Activated gamma-delta T cell (primary cell): ENCODE data around the gene MAGI2.
"Not testable (repeated sequence)": the region's sequence is repeated elsewhere in the genome, so short reads cannot be mapped to it uniquely, and the experiment has no call there.

Source experiments
- DNase-seq: peaks from one replicate; lab custom pipeline; 2025; lab: John Stamatoyannopoulos, UW

MAGI2 gene

GRCh38 chr7:78638364-78638763, 815.1 kb downstream of the MAGI2 start:
- no peak for DNase-seq

GRCh38 chr7:78636727-78637126, 816.7 kb downstream of the MAGI2 start:
- DNase-seq: no peak

DNA sequence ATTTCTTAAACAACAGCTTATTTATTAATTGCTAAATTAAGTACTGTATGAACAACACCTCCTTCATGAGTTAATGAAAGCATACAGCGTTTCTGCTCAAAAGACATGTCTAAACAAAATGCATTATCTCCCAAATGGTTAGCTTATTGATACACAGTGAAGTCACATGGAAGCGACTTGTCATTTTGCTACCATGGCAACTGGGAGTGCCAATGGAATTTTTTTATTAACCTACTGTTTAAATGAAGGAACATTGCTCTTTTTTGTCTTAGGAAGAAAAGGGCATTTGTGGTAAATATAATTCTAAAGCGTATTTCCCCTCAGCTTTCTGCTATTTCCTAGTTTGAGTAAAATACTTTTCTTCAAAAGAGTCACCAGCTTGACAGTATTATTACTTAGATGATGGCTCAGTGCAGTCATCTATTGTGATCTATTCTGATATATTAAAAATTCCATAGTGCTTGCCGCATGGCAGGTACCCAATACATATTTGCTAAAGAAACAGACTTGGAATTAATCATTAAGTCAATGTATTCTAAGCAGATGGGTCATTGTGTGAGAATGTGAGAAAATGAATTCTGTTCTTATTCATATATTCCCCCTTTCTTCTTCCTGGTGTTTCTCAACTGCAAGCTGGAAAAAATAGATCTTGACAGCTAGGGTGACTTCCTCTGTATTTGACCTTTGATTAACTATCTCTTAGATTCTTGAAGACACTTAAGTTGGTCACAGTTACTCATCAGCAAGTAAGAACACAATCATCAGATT, 818.3 kb downstream of the MAGI2 start:
- DNase-seq: no peak

- DNase-seq: no peak
These were observed 819.4 kb downstream of the MAGI2 start for GRCh38 chr7:78634093-78634492.

DNA sequence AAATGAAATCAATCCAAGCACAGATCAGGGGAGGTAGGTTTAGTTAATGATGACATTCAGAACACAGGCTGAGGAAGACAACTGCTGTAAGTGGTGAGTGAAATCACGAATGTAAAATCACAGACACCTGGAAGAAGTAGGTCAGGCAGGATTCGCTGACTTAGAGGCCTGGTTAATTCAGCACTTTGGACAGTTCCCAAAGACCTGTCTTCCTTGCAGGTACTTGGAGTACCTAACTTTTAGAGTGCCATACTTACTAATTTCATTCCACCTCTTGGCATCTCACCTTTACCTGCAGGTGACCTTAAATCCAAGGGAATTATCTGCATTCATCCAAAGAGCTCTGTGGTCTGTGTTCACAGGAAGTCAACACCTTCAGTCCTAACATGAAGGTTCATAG, 832.5 kb downstream of the MAGI2 start:
- no peak for DNase-seq

DNA sequence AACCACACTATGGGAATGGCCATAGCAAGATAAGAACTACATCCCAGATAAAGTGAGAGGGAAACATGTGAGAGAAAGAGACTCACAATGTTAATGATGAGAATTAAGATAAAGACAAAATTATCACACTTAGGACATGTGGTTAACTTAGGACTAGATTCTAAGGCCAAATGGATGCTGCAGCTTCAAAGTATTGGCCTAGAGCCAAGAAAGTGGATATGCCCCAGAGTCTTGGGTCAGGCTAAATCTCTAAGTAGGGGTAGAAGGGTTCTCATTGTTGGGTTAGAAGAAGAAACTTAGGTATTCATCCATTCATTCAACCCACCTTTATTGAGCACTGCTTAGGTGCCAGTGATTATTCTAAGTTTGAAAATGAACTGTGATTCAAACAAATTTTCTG, 836.9 kb downstream of the MAGI2 start:
- DNase-seq: no peak

DNA sequence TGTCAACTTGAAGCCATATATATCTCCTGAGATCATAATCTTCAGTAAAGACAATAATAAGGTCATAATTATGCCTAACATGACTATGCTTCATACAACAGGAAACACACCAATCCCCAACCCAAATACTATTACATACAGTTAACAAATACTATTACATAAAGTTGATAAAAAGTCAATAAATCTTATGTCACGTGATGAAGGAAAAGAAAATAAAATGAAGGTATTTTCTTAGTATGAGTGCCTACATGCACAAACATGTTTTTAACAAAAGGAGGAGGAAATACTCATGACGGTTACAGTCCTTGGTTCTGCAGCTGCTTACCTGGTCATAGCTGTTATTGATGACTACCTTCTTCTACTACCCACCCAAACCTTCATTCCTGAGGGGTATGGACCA, 844.2 kb downstream of the MAGI2 start:
- no peak for DNase-seq

DNA sequence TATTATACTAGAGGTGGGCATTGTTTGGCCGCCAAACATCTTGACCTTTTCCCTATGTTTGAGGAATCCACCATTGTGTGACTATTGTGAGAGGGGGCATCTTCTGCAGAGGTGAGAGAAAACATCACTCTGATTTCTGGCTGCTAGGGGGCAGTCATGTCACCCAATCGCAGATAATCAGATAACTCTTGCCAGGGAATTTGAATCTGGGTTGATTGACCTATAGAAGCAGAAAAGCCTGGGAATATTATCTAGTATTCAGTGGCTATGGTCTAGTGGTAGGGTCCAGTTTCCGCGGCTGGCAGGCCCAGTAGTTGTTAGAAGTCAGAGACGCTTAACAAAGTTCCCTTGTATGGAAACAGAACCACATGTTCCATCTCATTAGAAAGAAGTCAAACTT, 846.4 kb downstream of the MAGI2 start:
- no peak for DNase-seq

DNA sequence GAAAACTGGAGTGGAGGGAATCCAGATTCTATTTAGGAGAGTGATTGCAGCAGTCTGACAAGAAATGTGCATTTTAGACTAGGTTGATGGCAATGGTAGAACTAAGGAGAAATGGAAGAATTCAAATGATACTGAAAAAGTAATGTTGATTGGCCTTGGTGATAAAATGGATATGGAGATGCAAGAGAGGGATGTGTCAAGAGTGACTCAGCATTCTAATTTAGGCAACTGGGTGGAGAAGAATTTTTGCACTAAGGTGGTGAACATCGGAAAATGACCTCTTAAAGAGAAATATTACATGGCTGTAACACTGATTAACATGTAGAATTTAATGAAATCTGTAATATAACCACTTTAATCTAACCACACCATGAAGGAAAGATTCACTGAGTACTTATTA, 848.3 kb downstream of the MAGI2 start:
- DNase-seq: no peak

DNA sequence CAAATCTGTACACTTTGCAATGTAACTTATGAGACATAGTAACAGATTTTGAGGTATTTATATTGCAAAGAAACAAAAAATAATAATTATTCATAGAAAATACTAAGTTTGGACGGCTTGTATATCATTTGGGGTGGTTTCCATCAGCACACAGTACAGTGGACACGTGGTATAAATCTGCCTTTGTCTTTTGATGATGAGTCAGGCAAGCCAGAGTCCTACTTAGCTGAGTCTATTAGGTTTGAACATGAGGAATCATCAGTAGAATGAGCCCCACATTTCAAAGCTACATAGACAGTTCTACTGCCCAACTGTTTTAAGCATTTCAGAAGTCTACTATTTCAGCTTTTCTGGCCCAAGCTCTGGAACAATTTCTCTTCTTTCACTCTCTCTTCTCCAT, 851.7 kb downstream of the MAGI2 start:
- DNase-seq: no peak

DNA sequence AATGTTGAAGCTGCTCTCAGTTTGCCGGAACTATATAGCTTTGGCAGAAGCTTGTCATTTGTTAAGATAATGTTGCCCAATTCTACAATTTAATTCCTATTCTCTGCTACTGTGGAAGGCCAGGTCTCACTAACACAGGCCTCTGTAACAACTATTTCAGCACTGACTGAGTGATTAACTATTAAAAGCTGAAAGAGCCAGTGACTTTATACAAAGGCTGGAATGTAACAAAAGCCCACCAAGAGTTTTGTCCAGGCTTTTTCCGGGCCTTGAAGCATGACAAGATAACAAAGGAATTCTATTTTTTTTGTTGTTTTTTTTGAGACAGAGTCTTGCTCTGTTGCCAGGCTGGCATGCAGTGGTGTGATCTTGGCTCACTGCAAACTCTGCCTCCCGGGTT, 859.3 kb downstream of the MAGI2 start:
- no peak for DNase-seq

DNA sequence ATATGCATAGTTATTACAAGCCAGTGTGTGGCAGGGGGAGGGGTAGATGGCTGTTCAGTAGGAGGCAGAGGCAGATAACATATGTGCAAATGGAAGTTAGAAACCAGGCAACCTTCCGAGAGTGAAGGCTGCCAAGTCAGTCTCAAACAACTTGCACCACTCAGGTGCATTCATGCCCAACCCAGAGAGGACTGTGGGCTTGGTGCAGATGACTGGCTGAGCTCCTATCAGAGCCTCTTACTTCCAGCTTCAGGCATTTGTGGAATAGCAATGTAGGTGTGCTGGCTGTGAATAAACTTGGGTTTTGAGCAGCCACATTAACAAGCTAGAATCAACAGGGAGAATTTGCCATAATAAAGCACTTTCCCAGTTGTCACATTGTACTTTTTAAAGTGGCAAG, 865.1 kb downstream of the MAGI2 start:
- no peak for DNase-seq

DNA sequence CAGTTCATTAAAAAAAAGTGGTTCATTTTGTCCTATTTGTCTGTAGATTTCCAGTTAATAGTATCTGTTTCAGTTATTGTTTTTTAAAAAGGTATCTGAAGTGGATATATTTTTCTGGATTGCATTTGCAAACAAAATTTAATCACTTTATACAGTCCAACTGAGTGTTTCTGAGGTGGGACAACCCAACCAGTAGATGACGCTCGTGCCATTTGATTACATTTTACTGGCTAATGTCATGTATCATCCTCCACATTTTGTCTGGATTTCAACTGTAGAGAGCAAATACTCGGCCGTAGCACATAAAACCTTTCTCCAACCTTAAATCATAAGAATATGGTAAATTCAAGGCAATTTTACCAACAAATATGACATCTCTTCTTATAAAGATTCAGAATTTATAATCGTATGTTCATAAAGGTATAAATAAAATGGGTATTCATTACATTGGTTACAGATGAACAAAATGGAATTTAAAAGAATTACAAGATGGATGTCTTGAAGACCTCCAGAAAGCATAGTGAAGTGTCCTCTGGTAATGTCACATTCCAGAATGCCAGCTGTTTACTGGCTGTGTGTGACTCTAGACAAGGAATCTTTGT, 865.9 kb downstream of the MAGI2 start:
- no peak for DNase-seq

DNA sequence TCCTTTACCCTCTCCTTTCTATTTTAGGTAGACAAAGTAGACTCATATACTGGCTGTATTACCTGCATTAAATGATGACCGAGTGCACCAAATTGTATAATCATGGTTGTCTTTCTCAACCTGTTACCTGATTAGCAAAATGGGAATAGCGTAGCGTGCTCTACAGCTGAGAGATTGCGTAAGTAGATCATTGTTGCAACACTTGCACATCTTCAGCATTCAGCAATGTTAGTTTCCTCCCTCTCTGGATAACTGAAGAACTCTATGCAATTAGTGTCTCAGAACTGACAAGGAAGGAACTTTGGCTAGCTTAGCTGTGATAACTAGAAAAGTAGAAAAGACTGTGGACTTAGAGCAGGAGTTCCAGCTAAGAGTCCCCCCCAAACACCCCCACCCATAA, 867.5 kb downstream of the MAGI2 start:
- DNase-seq: no peak

- no peak for DNase-seq
These were observed 874.8 kb downstream of the MAGI2 start for GRCh38 chr7:78578686-78579085.

- DNase-seq: not testable (repeated sequence)
These were observed 876.1 kb downstream of the MAGI2 start for GRCh38 chr7:78577174-78577952.

GRCh38 chr7:78576236-78576635, 877.2 kb downstream of the MAGI2 start:
- no peak for DNase-seq

DNA sequence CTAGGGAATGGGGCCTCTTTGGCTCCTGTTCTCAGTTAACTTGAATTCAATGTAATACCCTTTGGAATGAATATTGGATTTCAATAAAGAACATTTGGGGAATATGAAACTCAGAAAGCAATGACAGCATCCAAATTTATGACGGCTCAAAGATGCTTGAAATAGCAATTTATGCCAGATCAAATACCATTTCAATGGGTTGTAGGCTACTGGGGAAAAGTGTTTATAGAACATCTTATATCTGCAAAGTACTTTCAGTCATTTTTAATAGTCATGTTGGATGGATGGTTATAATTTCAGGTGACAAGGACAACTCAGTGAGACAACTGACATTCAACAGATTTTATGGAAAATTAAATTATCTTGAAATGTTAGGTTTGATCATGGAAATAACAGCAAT, 882.2 kb downstream of the MAGI2 start:
- DNase-seq: no peak

DNA sequence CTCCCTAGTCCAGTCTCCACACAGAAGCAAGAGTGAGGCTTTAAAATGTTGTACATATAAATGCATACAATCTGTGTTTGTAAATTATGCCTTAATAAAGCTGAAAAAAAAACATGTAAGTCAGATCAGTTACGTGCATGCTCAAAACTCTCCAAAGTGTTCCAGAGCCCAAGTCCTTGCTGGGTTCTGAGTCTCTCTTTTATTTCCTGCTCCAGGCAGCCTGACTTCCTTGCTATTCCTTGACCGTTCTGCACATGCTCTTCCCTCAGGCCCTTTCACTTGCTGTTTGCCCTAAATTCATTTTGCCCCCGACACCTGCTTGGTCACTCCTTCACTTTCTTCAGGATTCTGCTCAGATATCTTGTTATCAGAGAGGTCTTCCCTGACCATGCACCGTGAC, 884.8 kb downstream of the MAGI2 start:
- DNase-seq: no peak

- DNase-seq: no peak
These were observed 885.6 kb downstream of the MAGI2 start for GRCh38 chr7:78567836-78568235.

- no peak for DNase-seq
These were observed 887.7 kb downstream of the MAGI2 start for GRCh38 chr7:78565784-78566183.

GRCh38 chr7:78563191-78563590, 890.3 kb downstream of the MAGI2 start:
- DNase-seq: no peak

DNA sequence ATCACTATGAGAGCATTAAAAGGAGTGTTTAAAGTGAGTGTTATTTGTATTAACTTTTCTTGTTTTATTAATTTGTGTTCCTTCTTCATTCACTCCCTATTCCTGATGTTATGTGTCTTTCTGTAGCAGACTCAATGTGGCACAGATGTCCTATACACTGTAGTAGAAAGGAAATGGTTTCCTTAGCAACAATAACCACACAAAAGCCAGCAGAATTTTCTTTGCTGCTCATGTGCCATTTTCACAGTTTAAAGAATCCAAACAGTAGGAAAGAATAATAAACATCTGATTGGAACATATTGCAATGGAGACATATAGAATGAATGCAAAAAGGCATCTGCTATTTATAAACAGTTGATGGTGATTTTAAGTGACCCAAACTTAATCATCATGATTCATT, 891.3 kb downstream of the MAGI2 start:
- no peak for DNase-seq
